GM12874 (cell line): ENCODE data around the gene ARHGAP32.

Experiments used
- CTCF ChIP-seq: IDR thresholded peaks from 2 replicates; pipeline ENCODE4 v1.5.1; 2011; ENCODE audit warnings: low read depth, mild to moderate bottlenecking, control low read depth, low read length, moderate library complexity; ENCODE audit not compliant: insufficient read depth

ARHGAP32 gene

GRCh38 chr11:129163714-129164164 is 28.4 kb downstream of the ARHGAP32 start:
- TF ChIP-seq CTCF, result no peak

- no peak for TF ChIP-seq CTCF
Measured at GRCh38 chr11:129155745-129156144, 36.4 kb downstream of the ARHGAP32 start.

GRCh38 chr11:129148487-129148886 is 43.6 kb downstream of the ARHGAP32 start:
- no peak for TF ChIP-seq CTCF

DNA sequence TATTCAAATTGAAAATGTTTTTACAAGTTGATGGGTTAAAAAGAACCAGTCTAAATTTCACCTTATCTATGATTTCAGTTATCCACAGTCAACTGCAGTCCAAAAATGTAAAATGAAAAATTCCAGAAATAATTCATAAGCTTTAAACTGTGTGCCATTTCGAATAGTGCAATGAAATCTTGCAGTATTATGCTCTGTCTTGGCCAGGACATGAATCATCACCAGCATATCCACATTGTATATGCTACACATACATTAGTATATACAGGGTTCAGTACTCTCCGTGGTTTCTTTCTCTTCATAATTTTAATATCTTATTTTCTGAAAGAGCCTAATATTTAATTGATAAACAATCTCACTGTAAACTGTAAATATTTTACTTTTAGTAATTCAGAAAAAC is 45.9 kb downstream of the ARHGAP32 start:
- TF ChIP-seq CTCF, result no peak

DNA sequence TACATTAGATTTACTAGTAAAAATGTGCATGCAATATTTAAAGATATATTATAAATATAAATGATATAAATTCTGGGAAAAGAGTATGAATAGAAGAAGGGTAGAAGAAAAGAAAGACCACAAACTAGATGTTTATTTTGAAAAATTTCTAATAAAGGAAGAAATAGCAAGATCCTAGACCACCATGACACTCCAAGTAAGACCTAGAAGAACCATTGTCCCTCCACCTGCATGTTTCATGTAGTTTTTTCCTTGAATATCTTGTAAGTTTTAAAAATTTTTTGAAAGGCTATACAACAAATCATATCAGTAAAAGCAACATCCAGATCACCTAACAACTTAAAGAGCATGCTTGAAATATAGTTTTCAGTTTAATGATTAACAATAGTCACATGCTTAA is 46.8 kb downstream of the ARHGAP32 start:
- TF ChIP-seq CTCF, result no peak

GRCh38 chr11:129144256-129144655 is 47.9 kb downstream of the ARHGAP32 start:
- no peak for TF ChIP-seq CTCF

DNA sequence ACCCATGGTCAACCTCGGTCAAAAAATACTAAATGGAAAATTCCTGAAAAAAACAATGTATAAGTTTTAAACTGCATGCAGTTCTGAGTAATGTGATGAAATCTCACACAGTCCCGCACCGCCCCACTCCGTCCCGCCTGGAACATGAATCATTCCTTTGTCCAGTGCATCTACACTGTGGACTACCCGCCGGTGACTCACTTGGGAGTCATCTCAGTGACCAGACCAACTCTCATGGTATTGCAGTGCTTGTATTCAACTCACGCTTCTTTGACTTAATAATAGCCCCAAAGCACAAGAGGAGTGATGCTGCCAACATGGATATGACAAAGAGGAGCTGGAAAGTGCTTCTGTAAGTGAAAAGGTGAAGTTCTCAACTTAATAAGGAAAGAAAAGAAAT is 48.8 kb downstream of the ARHGAP32 start:
- no peak for TF ChIP-seq CTCF
